Measurements from ENCODE around the gene LPAR1.

LPAR1 gene

GRCh38 chr9:110950041-110950645, 88.1 kb downstream of the LPAR1 start:
- DNase-seq = no peak

DNA sequence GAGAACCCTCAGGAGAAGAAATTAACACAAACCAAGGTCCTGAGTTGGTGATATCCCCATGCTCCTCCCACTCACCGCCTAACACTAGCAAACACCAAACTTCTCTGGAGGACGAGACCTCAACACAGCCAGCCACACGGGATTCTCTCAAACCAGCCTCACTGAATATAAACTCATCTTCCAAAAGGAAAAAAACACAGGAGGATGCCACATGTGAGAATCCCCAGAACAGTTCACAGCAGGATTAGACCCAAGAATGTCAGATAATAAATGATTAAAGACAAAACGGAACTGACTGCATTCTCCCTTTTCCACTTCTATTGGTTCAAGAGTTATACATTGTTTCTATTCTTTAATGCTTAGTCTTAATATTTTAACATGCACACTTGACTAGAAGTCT, 89.2 kb downstream of the LPAR1 start:
- DNase-seq = no peak

DNA sequence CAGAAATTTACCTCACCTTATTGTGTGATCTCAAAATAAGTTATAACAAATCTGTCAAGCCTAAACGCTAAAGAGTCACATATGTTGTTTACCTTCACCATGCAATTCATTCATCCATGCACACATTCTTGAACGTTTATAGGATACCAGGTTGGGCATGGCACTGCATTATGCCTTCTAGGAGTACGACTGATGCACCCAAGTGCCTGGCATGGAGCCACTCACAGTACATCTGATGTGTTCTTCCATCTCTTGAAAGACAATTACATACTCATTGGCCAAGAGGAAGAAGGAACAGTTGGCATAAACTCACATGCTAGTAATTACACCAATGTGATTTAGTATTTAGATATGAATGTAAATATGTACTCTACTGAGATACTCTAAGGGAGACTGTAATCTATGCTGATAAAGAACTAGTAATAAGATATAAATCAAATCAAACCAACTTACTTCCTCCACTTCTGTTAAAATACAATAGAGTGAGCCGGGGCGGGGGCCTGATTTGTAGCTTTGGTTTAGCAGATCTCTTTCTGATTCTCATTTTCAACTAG, 90.7 kb downstream of the LPAR1 start:
- DNase-seq = no peak

- no peak for DNase-seq
Observed at GRCh38 chr9:110942522-110942921, 95.7 kb downstream of the LPAR1 start.

DNA sequence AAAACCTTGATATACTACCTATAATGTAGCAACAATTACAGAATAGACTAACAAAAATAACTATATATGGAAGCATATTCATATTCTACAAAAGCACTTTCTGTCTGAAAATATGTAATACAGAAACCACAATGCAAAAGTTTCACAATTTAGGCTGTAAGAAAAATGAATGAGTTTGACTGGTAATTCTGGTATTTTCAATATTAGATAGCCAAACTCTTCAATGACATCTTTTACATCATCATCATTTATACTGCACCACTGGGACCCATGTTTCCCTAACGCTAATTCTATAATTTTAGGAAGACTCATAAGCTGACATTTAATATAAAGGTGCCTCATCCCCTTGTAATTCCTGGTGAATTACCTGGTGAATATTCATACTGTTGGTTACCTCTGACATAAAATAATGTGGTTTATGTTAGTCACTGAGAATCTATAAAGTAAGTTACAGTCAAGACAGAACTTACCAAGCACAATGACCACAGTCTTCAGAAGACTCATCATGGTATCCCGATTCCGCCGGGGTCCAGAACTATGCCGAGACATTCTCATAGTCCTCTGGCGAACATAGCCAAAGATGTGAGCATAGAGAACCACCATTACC, 97.2 kb downstream of the LPAR1 start:
- DNase-seq = no peak

- DNase-seq = no peak
Observed at GRCh38 chr9:110939573-110939972, 98.7 kb downstream of the LPAR1 start.

- DNase-seq = no peak
Observed at GRCh38 chr9:110939047-110939446, 99.2 kb downstream of the LPAR1 start.

- no peak for DNase-seq
Observed at GRCh38 chr9:110938242-110938641, 100.0 kb downstream of the LPAR1 start.

- no peak for DNase-seq
Observed at GRCh38 chr9:110936719-110937452, 101.4 kb downstream of the LPAR1 start.

DNA sequence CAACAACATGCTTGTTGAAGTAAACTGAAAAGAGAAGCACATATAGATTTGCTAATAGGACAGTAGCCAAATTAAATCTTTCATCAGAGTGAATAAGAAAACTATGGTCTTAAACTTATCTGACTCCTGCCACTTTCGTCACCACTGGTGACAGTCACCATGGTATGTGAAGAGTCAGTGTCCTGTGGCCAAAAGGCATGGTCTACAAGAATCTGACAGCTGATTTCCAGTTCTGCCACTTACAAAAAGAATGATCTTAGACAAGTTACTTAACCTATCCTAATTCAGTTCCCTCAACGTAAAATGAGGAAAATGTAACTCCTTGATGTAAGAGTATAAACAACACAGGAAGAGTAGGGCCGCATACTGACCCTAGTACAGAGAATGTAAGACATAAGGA, 102.0 kb downstream of the LPAR1 start:
- no peak for DNase-seq

GRCh38 chr9:110935829-110936228, 102.4 kb downstream of the LPAR1 start:
- DNase-seq = no peak

DNA sequence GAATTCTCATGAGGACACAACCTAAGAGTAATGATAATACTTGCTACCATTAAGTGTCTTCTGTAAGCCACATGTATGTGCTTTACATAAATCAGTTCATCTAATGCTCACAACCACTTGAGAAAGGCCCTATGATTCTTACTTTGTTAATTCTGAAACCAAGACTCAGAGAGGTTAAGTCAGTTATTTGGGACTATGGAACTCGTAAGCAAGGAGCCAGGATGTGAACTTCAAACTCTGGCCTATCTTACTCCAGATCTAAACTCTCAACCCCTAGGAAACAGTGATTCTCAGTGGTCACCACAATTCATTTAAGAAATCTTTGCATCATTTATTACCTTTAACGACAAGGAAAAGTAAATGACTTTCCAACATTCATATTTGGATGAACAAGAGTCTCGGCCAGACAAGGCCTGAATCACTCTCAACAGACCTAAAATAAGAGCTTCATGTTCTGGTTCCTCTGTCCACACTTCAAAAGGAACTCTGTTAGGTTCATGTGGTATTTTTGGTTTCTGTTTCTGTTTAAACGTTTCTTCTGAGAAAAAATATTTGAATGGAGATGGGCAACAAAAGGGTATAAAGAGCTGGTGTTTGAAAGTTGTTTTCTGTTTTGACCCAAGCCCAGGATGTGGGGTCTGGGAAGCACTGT, 104.8 kb downstream of the LPAR1 start:
- no peak for DNase-seq

GRCh38 chr9:110932863-110933262, 105.4 kb downstream of the LPAR1 start:
- DNase-seq = no peak

GRCh38 chr9:110928599-110928998, 109.7 kb downstream of the LPAR1 start:
- no peak for DNase-seq

DNA sequence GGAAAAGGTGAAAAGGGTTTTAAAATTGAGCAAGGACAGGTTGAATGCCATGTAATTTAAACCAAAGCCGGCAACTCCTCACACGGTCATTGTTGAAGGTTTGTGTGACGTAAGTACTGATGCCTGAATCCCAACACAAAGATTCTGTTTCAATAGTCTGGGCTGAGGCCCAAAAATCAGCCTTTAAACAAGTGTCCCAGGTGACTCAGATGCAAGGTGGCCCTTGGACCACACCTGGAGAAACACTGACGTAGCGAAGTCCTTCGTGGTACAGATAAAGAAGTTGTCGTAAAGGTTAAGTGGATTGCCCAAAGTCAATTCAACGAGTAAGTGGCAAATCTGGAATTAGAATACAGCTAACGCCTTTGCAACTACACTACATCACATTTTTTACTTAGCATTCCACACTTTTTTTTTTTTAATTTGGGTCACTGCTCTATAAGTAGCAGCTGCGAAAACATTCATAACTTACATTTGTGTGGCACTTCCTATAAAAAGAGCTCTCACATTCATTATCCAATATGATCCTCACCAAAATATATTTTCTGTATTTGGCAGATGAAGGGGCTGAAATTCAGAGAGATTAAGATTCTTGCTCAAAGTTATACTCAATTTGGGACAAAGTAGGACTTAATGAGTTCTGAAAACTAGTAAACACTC, 111.3 kb downstream of the LPAR1 start:
- DNase-seq = no peak

DNA sequence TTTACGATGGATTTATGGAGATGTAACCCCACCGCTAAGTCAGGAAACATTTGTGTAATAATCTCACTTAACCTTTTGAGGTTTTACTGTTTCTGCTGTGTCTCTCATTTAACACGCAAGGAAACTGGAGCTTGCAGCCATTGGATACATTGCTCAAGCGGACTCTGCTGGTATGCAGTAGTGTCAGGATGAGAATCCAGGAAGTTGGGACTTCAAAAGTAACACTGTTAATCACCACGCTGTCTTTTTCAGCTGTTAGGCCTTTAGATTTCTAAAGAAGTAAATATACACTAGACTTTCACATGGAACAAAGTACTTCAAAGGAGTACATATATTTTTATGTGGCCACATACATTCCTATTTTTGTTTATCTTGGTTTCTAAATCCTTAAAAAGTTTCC, 114.7 kb downstream of the LPAR1 start:
- DNase-seq = no peak

GRCh38 chr9:110922145-110922544, 116.1 kb downstream of the LPAR1 start:
- DNase-seq = no peak

GRCh38 chr9:110921705-110922104, 116.6 kb downstream of the LPAR1 start:
- DNase-seq = no peak

DNA sequence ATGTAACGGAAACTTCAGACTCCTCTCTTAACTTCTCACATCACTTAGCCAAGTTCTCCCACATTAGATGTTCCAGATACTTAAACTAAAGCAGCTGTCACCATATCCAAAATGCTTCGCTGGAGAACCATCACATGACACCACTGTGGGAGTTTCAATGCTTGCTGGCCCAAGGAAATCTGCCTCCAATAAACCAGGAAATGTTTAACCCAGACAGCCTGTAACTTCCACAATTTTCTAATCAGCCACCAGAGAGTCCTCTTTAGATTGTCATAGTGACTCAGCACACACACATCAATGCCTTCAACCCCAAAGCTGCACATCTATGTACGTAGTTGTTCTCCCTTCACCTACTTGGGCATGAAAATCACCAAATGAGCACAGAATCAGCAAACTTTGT, 118.7 kb downstream of the LPAR1 start:
- no peak for DNase-seq

- DNase-seq = no peak
Observed at GRCh38 chr9:110919050-110919435, 119.2 kb downstream of the LPAR1 start.

DNA sequence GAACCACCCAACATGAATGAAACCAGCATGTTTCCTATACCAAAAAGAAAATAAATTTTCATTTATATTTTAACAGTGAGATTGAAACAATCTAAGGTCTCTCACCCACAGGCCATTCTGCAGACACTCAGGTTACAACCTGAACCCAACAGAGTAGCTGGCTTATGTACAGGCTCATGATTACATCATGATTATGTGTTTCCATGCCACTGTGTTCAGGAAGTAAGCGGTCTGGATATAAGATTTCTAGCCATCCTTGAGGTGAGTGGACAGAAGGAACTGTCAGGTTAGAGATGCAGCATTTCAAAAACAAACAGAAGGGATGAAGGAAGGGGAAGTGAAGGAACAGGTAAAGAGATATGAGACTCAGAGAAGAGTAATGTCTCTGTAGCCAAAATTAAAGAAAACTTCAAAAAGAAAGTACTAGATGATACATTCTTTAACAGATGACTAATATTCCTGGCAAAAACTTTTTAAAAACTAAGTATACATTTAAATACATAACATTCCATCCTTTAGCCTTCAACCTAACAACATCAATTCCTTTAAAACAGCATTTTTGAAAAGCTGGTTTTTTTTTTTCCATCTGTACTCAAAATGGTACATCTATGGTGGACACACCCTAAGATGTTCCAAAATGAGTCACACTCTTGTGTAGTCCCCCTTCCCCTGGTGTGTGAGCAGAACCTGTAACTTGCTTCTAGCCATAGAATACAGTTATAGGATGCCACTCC, 119.8 kb downstream of the LPAR1 start:
- no peak for DNase-seq

DNA sequence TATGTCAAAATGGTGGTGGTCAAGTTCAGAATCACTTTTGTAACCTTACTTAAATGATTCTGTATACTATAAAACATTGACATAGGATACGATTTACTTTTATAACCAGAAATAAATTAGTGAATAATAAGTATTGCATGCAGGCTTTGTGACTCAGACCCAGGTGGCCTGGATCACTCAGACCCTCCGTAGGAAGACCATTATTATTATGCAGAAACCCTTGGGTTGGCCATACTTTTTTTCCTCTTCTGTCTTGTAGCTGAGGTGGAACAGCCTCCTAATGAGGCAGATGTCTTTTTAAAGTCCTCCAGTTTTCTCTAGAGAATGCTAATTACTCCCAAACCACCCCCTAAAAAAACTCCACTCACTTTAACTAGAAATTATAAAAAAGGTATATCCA, 121.9 kb downstream of the LPAR1 start:
- DNase-seq = no peak
